Measurements from ENCODE around the gene AFAP1. TPM values are rescaled to one million over a fixed set of nuclear protein-coding genes. Genes with fewer than 3 reads are reported as not detected.

The AFAP1 gene
- total RNA-seq, 1 experiment from 2014 or later = 94.7 TPM

DNA sequence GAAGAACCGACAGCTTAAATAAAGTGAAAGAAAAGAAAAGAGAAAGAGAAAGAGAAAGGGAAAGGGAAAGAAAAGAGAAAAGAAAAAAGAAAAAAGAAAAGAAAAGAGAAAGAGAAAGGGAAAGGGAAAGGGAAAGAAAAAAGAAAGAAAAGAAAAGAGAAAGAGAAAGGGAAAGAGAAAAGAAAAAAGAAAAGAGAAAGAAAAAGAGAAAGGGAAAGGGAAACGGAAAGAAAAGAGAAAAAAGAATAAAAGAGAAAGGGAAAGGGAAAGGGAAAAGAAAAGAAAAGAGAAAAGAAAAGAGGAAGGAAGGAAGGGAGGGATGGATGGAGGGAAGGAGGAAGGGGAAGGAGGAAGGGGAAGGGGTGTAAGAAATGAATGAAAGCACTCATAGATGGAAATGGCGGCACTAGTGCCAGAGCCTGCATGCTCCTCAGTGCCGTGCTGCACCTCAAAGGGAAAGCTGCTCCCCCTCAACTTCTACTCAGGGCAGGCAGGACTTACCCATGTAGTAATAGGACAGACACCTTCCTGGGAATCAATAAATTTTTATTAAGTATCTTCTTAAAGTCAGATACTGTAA lies 70.7 kb downstream of the AFAP1 start:
- CTCF ChIA-PET = no interaction called here
- no TSS peak for BruUV-seq (replicated peaks)
- Histone ChIP-seq H3K27ac (ENCODE audit: low read length) (peak overlapping the region; percentile 74), H3K4me3 (ENCODE audit: low read depth in 2 of 2, low read length in 2 of 2) (no peak overlapping the region), H3K4me1 (ENCODE audit: control insufficient read depth, insufficient read depth, low read length) (peaks cover 59% of the 10 kb centered on the region), H3K27me3 (ENCODE audit: control insufficient read depth, insufficient read depth, low read length) (no peaks in the 10 kb centered on the region), H3K9me3 (ENCODE audit: control insufficient read depth, insufficient read depth, low read depth, low read length) (no peaks in the 10 kb centered on the region), H3K36me3 (ENCODE audit: control insufficient read depth, insufficient read depth, low read length) (peaks cover 22% of the 10 kb centered on the region)
- DNase-seq (ENCODE audit: low read depth, low spot score) (no peak), ATAC-seq (no peak)
- POLR2A ChIA-PET = no interaction called here
- in situ Hi-C loops (cut with HindIII; ENCODE audit: low pct_unique_long_range_greater_than_20kb, low sequenced_read_pairs) (no loop called here), intact Hi-C loops (cut with micrococcal nuclease; ENCODE audit: unreplicated experiment) (no loop called here)
- no peak for TF ChIP-seq CTCF (IDR thresholded peaks at IDR 0.05)
- no peak for TF ChIP-seq POLR2AphosphoS5 (IDR thresholded peaks at IDR 0.05; ENCODE audit: low read depth, low read length)
- no peak for TF ChIP-seq REST (IDR thresholded peaks at IDR 0.05; ENCODE audit: insufficient read depth in 1 of 2, low read depth in 2 of 2, low read length in 1 of 2)
- TF ChIP-seq TCF7L2 (IDR thresholded peaks at IDR 0.05; ENCODE audit: low read depth, low read length) = no peak
- no peak for TF ChIP-seq SIN3A (IDR thresholded peaks at IDR 0.05; ENCODE audit: borderline replicate concordance, insufficient read depth, low read depth, low read length)

DNA sequence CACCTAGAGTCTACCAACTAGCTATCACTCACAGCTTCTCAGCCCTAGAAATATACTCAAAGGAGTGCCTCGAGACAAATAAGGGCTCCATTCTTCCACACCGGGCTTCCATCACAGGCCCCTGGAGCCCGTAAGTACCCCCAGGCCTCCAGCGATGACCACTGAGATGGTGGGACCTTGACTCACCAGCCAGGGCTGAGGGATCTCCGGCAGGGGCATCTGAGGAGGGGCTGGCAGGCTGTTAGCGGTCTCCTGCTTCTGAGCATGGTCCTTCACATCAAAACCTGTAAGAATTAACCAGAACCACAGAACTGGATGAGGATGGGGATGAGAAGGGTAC lies 71.3 kb downstream of the AFAP1 start:
- Histone ChIP-seq H3K27me3 (ENCODE audit: control insufficient read depth, insufficient read depth, low read length) (no peaks in the 10 kb centered on the region), H3K9me3 (ENCODE audit: control insufficient read depth, insufficient read depth, low read depth, low read length) (no peaks in the 10 kb centered on the region), H3K4me1 (ENCODE audit: control insufficient read depth, insufficient read depth, low read length) (peaks cover 54% of the 10 kb centered on the region), H3K27ac (ENCODE audit: low read length) (peak overlapping the region; percentile 46), H3K36me3 (ENCODE audit: control insufficient read depth, insufficient read depth, low read length) (peaks cover 24% of the 10 kb centered on the region), H3K4me3 (ENCODE audit: low read depth in 2 of 2, low read length in 2 of 2) (no peak overlapping the region)
- in situ Hi-C loops (cut with HindIII; ENCODE audit: low pct_unique_long_range_greater_than_20kb, low sequenced_read_pairs) (no loop called here), intact Hi-C loops (cut with micrococcal nuclease; ENCODE audit: unreplicated experiment) (no loop called here)
- DNase-seq (ENCODE audit: low read depth, low spot score) (no peak), ATAC-seq (no peak)
- TF ChIP-seq TCF7L2 (IDR thresholded peaks at IDR 0.05; ENCODE audit: low read depth, low read length) (no peak), POLR2AphosphoS5 (IDR thresholded peaks at IDR 0.05; ENCODE audit: low read depth, low read length) (no peak), CTCF (IDR thresholded peaks at IDR 0.05) (no peak), REST (IDR thresholded peaks at IDR 0.05; ENCODE audit: insufficient read depth in 1 of 2, low read depth in 2 of 2, low read length in 1 of 2) (no peak), SIN3A (IDR thresholded peaks at IDR 0.05; ENCODE audit: borderline replicate concordance, insufficient read depth, low read depth, low read length) (no peak)
- ChIA-PET POLR2A (no interaction called here), CTCF (no interaction called here)
- BruUV-seq (replicated peaks) = no TSS peak
